Gastroesophageal sphincter (tissue), 4 donors: ENCODE data around the gene PIP4K2B. TPM values are rescaled to one million over a fixed set of nuclear protein-coding genes. Genes with fewer than 3 reads are reported as not detected.
A peak's percentile ranks its signal among the peaks of the same experiment; 100 is the strongest.

Experiments used
- ATAC-seq: fragments of 150-250 bp; one replicate; pipeline ENCODE4 v1.9.1; 2016; ENCODE audit warnings: mild to moderate bottlenecking, moderate library complexity
- H3K27ac ChIP-seq, 4 donors: fragments of 200-600 bp; sonication (generic) in 3 of 4; 1 replicate in 3 of 4; 2 replicates in 1 of 4; pipeline ENCODE4 v1.5.1; 2016 to 2019
- H3K27me3 ChIP-seq: fragments of 200-600 bp; sonication (generic); one replicate; pipeline ENCODE4 v1.5.1; 2019
- H3K36me3 ChIP-seq, 2 donors: fragments of 200-600 bp; sonication (generic); one replicate each; pipeline ENCODE4 v1.5.1; 2019; ENCODE audit warnings: control low read depth in 1 of 2
- H3K4me1 ChIP-seq, 3 donors: fragments of 200-600 bp; sonication (generic); 1 replicate in 2 of 3; 2 replicates in 1 of 3; pipeline ENCODE4 v1.5.1; 2016 to 2019; ENCODE audit warnings: control low read depth in 2 of 3
- H3K4me3 ChIP-seq, 2 donors: fragments of 200-600 bp; sonication (generic); one replicate each; pipeline ENCODE4 v1.5.1; 2019; ENCODE audit warnings: mild to moderate bottlenecking in 1 of 2, moderate library complexity in 1 of 2
- H3K9me3 ChIP-seq, 3 donors: fragments of 200-600 bp; sonication (generic); one replicate each; pipeline ENCODE4 v1.5.1; 2017 to 2019; ENCODE audit warnings: control low read depth in 2 of 3
- CTCF ChIP-seq, 4 experiments: fragments of 200-600 bp in 2 of 4; fragments of 450-650 bp in 2 of 4; sonication (generic) in 1 of 4; IDR thresholded peaks; one replicate each; pipeline ENCODE4 v1.5.1; 2017 to 2019; ENCODE audit warnings: antibody characterized with exemption in 4 of 4, mild to moderate bottlenecking in 2 of 4, moderate library complexity in 2 of 4
- EP300 ChIP-seq: sonication (generic); formaldehyde crosslinking; IDR thresholded peaks from one replicate; pipeline ENCODE4 v1.6.1; 2017; ENCODE audit warnings: antibody characterized with exemption, mild to moderate bottlenecking
- POLR2A ChIP-seq, 2 donors: fragments of 450-650 bp; IDR thresholded peaks; one replicate each; pipeline ENCODE4 v1.6.1; 2017; ENCODE audit warnings: antibody characterized with exemption in 2 of 2, mild to moderate bottlenecking in 2 of 2, moderate library complexity in 1 of 2
- POLR2AphosphoS5 ChIP-seq: sonication (generic); formaldehyde crosslinking; IDR thresholded peaks from one replicate; pipeline ENCODE4 v1.6.1; 2017; ENCODE audit warnings: antibody characterized with exemption
- WGBS, 2 donors: methylation state at CpG; one replicate each; pipeline ENCODE4 v1.1.5; 2018; ENCODE audit warnings: low coverage in 1 of 2; 5-methylcytosine and 5-hydroxymethylcytosine counted together
- total RNA-seq, 4 donors: library from RNA; depleted of rRNA; stranded (reverse); fragments of >200 nt; gene quantifications; one replicate each; pipeline ENCODE4 v1.1.0, GENCODE V29; 2016

Gene PIP4K2B
- total RNA-seq, 4 donors from 2014 or later = 43.9 to 80.3 (median 62.1) TPM

DNA sequence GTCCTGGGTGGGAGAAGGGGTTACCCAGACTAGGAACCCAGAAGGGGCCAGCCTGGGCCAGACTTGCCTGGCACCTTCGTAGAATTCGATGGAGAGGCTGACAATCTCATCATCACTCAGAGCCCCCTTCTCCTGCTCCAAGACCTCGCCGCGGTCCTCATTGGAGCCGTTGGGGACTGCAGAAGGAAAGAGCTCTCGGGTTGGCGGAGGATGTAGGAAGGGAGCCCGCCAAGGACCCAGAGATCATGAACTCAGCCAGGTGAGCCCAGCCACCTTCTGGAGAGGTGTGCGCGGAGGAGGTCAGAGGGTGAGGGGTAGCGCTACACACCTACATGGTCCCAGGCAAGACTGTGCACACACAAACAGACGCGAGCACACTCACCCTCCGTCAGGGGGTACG, 60.7 kb downstream of the PIP4K2B start:
- Histone ChIP-seq H3K4me1 (peaks cover 0 to 62% (median 19%) of the 10 kb centered on the region in 3 donors), H3K27me3 (no peaks in the 10 kb centered on the region)

GRCh38 chr17:38738007-38738662, 61.2 kb downstream of the PIP4K2B start:
- no peak overlapping the region for H3K4me3 ChIP-seq
- ATAC-seq = no peak
- 84 to 90% methylated on average over 4 to 6 of the region's 14 CpGs for WGBS, 2 donors
- H3K4me1 ChIP-seq = peaks cover 0 to 62% (median 14%) of the 10 kb centered on the region in 3 donors
- TF ChIP-seq POLR2A (IDR thresholded peaks at IDR 0.05) = no peak
- no peak for TF ChIP-seq POLR2AphosphoS5
- no peak for TF ChIP-seq EP300
- no peak for TF ChIP-seq CTCF (IDR thresholded peaks at IDR 0.05)
- no peaks in the 10 kb centered on the region for H3K27me3 ChIP-seq
- peaks cover 0 to 63% of the 10 kb centered on the region in 2 donors for H3K36me3 ChIP-seq
- H3K9me3 ChIP-seq = no peaks in the 10 kb centered on the region
- no peak overlapping the region for H3K27ac ChIP-seq

More for the DNA sequence above, 60.7 kb downstream of the PIP4K2B start:
- H3K9me3 ChIP-seq = no peaks in the 10 kb centered on the region
- H3K27ac ChIP-seq = no peak overlapping the region
- no peak overlapping the region for H3K4me3 ChIP-seq
- 88% methylated on average over 2 of the region's 16 CpGs; no CpG with 5 or more reads in 1 of the 2 donors for WGBS, 2 donors
- no peak for TF ChIP-seq POLR2AphosphoS5
- no peak for TF ChIP-seq EP300
- TF ChIP-seq CTCF (IDR thresholded peaks at IDR 0.05) = no peak
- TF ChIP-seq POLR2A (IDR thresholded peaks at IDR 0.05) = no peak
- no peak for ATAC-seq
- H3K36me3 ChIP-seq = peaks cover 0 to 58% of the 10 kb centered on the region in 2 donors

GRCh38 chr17:38735161-38735997, 64.0 kb downstream of the PIP4K2B start:
- TF ChIP-seq CTCF (IDR thresholded peaks at IDR 0.05) (peak in 3 of 4 experiments; percentile 91 to 96 (median 95)), POLR2AphosphoS5 (no peak)
- H3K4me3 ChIP-seq = no peak overlapping the region
- WGBS, 2 donors = 13 to 71% methylated on average over 4 to 6 of the region's 23 CpGs
- H3K36me3 ChIP-seq = peaks cover 0 to 71% of the 10 kb centered on the region in 2 donors
- peak overlapping the region in 2 of 4 donors; percentile 33 to 44 for H3K27ac ChIP-seq
- H3K9me3 ChIP-seq = no peaks in the 10 kb centered on the region
- no peaks in the 10 kb centered on the region for H3K27me3 ChIP-seq
- ATAC-seq = no peak
- peaks cover 0 to 62% (median 14%) of the 10 kb centered on the region in 3 donors for H3K4me1 ChIP-seq

- ATAC-seq = no peak
- H3K4me1 ChIP-seq = peaks cover 0 to 67% (median 16%) of the 10 kb centered on the region in 3 donors
- peak overlapping the region in 2 of 4 donors; percentile 14 to 44 for H3K27ac ChIP-seq
- peak in 1 of 4 experiments; percentile 14 for TF ChIP-seq CTCF (IDR thresholded peaks at IDR 0.05)
- TF ChIP-seq POLR2AphosphoS5 = no peak
- 17 to 25% methylated on average over 4 to 6 of the region's 15 CpGs for WGBS, 2 donors
- H3K4me3 ChIP-seq = no peak overlapping the region
- peaks cover 0 to 61% of the 10 kb centered on the region in 2 donors for H3K36me3 ChIP-seq
- H3K9me3 ChIP-seq = no peaks in the 10 kb centered on the region
- no peaks in the 10 kb centered on the region for H3K27me3 ChIP-seq
These were observed 65.1 kb downstream of the PIP4K2B start for GRCh38 chr17:38733982-38734973.
